ENCODE data around the gene FHIT.

FHIT gene

GRCh38 chr3:60771766-60772165, 479.5 kb downstream of the FHIT start:
- FAIRE-seq (no peak), DNase-seq (ENCODE audit: insufficient read length) (no peak)
- TF ChIP-seq POLR2A (IDR thresholded peaks at IDR 0.05; ENCODE audit: low read depth, low read length) (no peak), POLR2AphosphoS5 (IDR thresholded peaks at IDR 0.05; ENCODE audit: low read depth, low read length) (no peak)

GRCh38 chr3:60770532-60770931, 480.7 kb downstream of the FHIT start:
- FAIRE-seq (no peak), DNase-seq (ENCODE audit: insufficient read length) (no peak)
- TF ChIP-seq POLR2A (IDR thresholded peaks at IDR 0.05; ENCODE audit: low read depth, low read length) (no peak), POLR2AphosphoS5 (IDR thresholded peaks at IDR 0.05; ENCODE audit: low read depth, low read length) (no peak), TAF1 (IDR thresholded peaks at IDR 0.05; ENCODE audit: borderline replicate concordance, low read depth, low read length) (no peak)

GRCh38 chr3:60767536-60767935, 483.7 kb downstream of the FHIT start:
- FAIRE-seq (no peak), DNase-seq (ENCODE audit: insufficient read length) (no peak)
- TF ChIP-seq POLR2A (IDR thresholded peaks at IDR 0.05; ENCODE audit: low read depth, low read length) (no peak), POLR2AphosphoS5 (IDR thresholded peaks at IDR 0.05; ENCODE audit: low read depth, low read length) (no peak), TAF1 (IDR thresholded peaks at IDR 0.05; ENCODE audit: borderline replicate concordance, low read depth, low read length) (no peak)

- no peak for FAIRE-seq
- DNase-seq (ENCODE audit: insufficient read length), result no peak
- TF ChIP-seq POLR2A (IDR thresholded peaks at IDR 0.05; ENCODE audit: low read depth, low read length) (no peak), POLR2AphosphoS5 (IDR thresholded peaks at IDR 0.05; ENCODE audit: low read depth, low read length) (no peak), TAF1 (IDR thresholded peaks at IDR 0.05; ENCODE audit: borderline replicate concordance, low read depth, low read length) (no peak)
Observed at GRCh38 chr3:60765776-60766175, 485.5 kb downstream of the FHIT start.

- TF ChIP-seq POLR2AphosphoS5 (IDR thresholded peaks at IDR 0.05; ENCODE audit: low read depth, low read length), result no peak
- no peak for TF ChIP-seq POLR2A (IDR thresholded peaks at IDR 0.05; ENCODE audit: low read depth, low read length)
- no peak for TF ChIP-seq TAF1 (IDR thresholded peaks at IDR 0.05; ENCODE audit: borderline replicate concordance, low read depth, low read length)
Observed at GRCh38 chr3:60764870-60765269, 486.4 kb downstream of the FHIT start.

GRCh38 chr3:60760145-60760544, 491.1 kb downstream of the FHIT start:
- DNase-seq (ENCODE audit: insufficient read length) (no peak), FAIRE-seq (no peak)

More at GRCh38 chr3:60764870-60765269, 486.4 kb downstream of the FHIT start:
- DNase-seq (ENCODE audit: insufficient read length) (no peak), FAIRE-seq (no peak)

GRCh38 chr3:60759439-60759838, 491.8 kb downstream of the FHIT start:
- TF ChIP-seq POLR2AphosphoS5 (IDR thresholded peaks at IDR 0.05; ENCODE audit: low read depth, low read length), result no peak
- TF ChIP-seq TAF1 (IDR thresholded peaks at IDR 0.05; ENCODE audit: borderline replicate concordance, low read depth, low read length), result no peak
- TF ChIP-seq POLR2A (IDR thresholded peaks at IDR 0.05; ENCODE audit: low read depth, low read length), result no peak
- FAIRE-seq (no peak), DNase-seq (ENCODE audit: insufficient read length) (no peak)

More at GRCh38 chr3:60760145-60760544, 491.1 kb downstream of the FHIT start:
- TF ChIP-seq POLR2A (IDR thresholded peaks at IDR 0.05; ENCODE audit: low read depth, low read length), result no peak
- TF ChIP-seq TAF1 (IDR thresholded peaks at IDR 0.05; ENCODE audit: borderline replicate concordance, low read depth, low read length), result no peak
- no peak for TF ChIP-seq POLR2AphosphoS5 (IDR thresholded peaks at IDR 0.05; ENCODE audit: low read depth, low read length)

GRCh38 chr3:60758831-60759230, 492.4 kb downstream of the FHIT start:
- no peak for DNase-seq (ENCODE audit: insufficient read length)
- TF ChIP-seq POLR2A (IDR thresholded peaks at IDR 0.05; ENCODE audit: low read depth, low read length) (no peak), TAF1 (IDR thresholded peaks at IDR 0.05; ENCODE audit: borderline replicate concordance, low read depth, low read length) (no peak), POLR2AphosphoS5 (IDR thresholded peaks at IDR 0.05; ENCODE audit: low read depth, low read length) (no peak)
- FAIRE-seq, result no peak

- DNase-seq (ENCODE audit: insufficient read length) (no peak), FAIRE-seq (no peak)
- TF ChIP-seq POLR2A (IDR thresholded peaks at IDR 0.05; ENCODE audit: low read depth, low read length) (no peak), POLR2AphosphoS5 (IDR thresholded peaks at IDR 0.05; ENCODE audit: low read depth, low read length) (no peak), TAF1 (IDR thresholded peaks at IDR 0.05; ENCODE audit: borderline replicate concordance, low read depth, low read length) (no peak)
Observed at GRCh38 chr3:60758171-60758570, 493.1 kb downstream of the FHIT start.

- DNase-seq (ENCODE audit: insufficient read length) (no peak), FAIRE-seq (no peak)
- no peak for TF ChIP-seq POLR2A (IDR thresholded peaks at IDR 0.05; ENCODE audit: low read depth, low read length)
- no peak for TF ChIP-seq TAF1 (IDR thresholded peaks at IDR 0.05; ENCODE audit: borderline replicate concordance, low read depth, low read length)
- no peak for TF ChIP-seq POLR2AphosphoS5 (IDR thresholded peaks at IDR 0.05; ENCODE audit: low read depth, low read length)
Observed at GRCh38 chr3:60757724-60758123, 493.5 kb downstream of the FHIT start.

- no peak for DNase-seq (ENCODE audit: insufficient read length)
- TF ChIP-seq POLR2A (IDR thresholded peaks at IDR 0.05; ENCODE audit: low read depth, low read length), result no peak
- TF ChIP-seq POLR2AphosphoS5 (IDR thresholded peaks at IDR 0.05; ENCODE audit: low read depth, low read length), result no peak
- TF ChIP-seq TAF1 (IDR thresholded peaks at IDR 0.05; ENCODE audit: borderline replicate concordance, low read depth, low read length), result no peak
- FAIRE-seq, result no peak
Observed at GRCh38 chr3:60756241-60757030, 494.8 kb downstream of the FHIT start.

- FAIRE-seq (peak; percentile 14), DNase-seq (ENCODE audit: insufficient read length) (no peak)
- TF ChIP-seq POLR2A (IDR thresholded peaks at IDR 0.05; ENCODE audit: low read depth, low read length) (no peak), TAF1 (IDR thresholded peaks at IDR 0.05; ENCODE audit: borderline replicate concordance, low read depth, low read length) (no peak), POLR2AphosphoS5 (IDR thresholded peaks at IDR 0.05; ENCODE audit: low read depth, low read length) (no peak)
Observed at GRCh38 chr3:60755094-60755493, 496.2 kb downstream of the FHIT start.

Data from GM12892 (cell line).